GM19099 (cell line): ENCODE results near the gene HOXD8.

Experiments
- POLR2A ChIP-seq: IDR thresholded peaks from 3 replicates; pipeline ENCODE4 v1.6.1; 2011; ENCODE audit warnings: low read depth; ENCODE audit not compliant: insufficient read length; ENCODE audit errors: extremely low read depth

The HOXD8 gene

GRCh38 chr2:176178038-176178756 lies 48.7 kb downstream of the HOXD8 start:
- TF ChIP-seq POLR2A, result no peak

- no peak for TF ChIP-seq POLR2A
Measured at GRCh38 chr2:176178757-176179295, 49.3 kb downstream of the HOXD8 start.

GRCh38 chr2:176181551-176181950 lies 52.0 kb downstream of the HOXD8 start:
- no peak for TF ChIP-seq POLR2A
